Fibroblast of villous mesenchyme (primary cell): Measurements from ENCODE around the gene MPPED1. TPM values are rescaled to one million over a fixed set of nuclear protein-coding genes. Genes with fewer than 3 reads are reported as not detected.

Source experiments
- DNase-seq: peaks from one replicate; pipeline ENCODE4 v3.0.0-alpha.2; 2010; ENCODE audit warnings: low read depth
- H3K4me3 ChIP-seq: 2 replicates; pipeline ENCODE4 v1.5.1; 2011; ENCODE audit warnings: low read depth, mild to moderate bottlenecking, low read length
- total RNA-seq: library from RNA; depleted of rRNA; stranded (reverse); fragments of >200 nt; gene quantifications from 2 replicates; pipeline ENCODE4 v1.2.3, GENCODE V29; 2012
- TF ChIP-seq, protein P1 (sequence below): IDR thresholded peaks from 2 replicates; pipeline ENCODE4 v1.5.1; 2012; ENCODE audit warnings: low read depth, mild to moderate bottlenecking, low read length; ENCODE audit not compliant: insufficient read depth

Gene MPPED1
- total RNA-seq, 1 donor, result not detected

DNA sequence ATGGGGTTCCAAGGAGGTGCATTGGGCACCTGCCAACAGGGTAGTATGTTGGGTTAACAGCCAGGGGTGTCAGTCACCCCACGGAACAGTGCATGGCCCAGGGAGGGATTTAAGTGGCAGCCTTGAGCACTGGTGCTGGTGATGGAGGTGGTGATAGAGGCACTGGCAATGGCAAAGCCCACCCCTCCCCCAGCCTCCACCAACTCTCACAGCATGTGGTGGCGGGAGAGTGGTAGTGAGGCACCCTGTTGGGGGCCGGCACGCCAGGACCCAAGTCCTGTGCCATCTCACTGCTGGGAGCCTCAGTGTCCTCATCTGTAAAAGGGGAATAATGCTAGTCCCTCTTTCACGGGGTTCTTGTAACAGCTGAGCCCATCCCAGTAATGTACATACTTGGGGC is 81.5 kb downstream of the MPPED1 start:
- DNase-seq, result no peak
- TF ChIP-seq, protein P1, sequence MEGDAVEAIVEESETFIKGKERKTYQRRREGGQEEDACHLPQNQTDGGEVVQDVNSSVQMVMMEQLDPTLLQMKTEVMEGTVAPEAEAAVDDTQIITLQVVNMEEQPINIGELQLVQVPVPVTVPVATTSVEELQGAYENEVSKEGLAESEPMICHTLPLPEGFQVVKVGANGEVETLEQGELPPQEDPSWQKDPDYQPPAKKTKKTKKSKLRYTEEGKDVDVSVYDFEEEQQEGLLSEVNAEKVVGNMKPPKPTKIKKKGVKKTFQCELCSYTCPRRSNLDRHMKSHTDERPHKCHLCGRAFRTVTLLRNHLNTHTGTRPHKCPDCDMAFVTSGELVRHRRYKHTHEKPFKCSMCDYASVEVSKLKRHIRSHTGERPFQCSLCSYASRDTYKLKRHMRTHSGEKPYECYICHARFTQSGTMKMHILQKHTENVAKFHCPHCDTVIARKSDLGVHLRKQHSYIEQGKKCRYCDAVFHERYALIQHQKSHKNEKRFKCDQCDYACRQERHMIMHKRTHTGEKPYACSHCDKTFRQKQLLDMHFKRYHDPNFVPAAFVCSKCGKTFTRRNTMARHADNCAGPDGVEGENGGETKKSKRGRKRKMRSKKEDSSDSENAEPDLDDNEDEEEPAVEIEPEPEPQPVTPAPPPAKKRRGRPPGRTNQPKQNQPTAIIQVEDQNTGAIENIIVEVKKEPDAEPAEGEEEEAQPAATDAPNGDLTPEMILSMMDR, result no peak
- H3K4me3 ChIP-seq, result no peak overlapping the region

DNA sequence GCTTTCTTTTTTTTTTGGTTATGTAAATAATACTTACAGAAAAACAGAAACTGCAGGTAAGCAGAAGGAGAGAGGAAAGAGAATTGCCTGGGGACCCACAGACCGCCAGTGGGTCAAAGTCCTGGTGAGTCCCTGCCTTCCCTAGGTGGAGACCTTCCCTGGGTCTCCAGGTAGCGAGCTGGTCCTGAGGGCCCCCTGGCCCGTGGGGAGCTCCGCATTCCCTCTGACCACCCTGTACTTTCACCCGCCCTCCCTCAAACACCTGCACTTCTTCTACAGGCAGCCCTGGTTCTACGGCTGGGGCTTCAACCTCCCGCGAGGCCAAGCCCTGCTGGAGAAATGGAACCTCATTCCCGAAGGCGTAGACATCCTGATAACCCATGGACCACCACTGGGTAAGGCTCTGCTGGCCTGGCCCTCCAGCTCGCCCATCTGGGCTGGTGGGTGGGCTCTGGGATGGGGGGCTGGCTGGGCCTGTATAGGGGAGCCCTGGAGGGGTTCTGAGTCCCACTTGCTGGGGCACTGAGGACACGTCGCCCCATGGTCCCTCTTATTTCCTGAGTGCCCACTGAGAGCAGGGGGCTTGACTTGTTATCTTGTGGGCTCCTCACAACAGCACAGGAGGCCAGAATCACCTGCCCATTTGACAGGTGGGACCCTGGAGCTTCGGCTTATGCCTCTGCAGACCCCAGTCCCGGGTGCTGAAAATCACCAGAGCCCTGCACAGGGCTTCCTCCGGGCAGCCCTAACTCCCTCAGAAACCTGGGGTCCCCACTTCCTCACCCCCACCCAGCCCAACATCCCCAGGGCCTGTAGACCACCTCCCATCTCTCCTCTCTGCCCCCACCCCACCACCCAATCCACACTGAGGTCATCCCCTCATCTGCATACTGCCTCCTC is 86.4 kb downstream of the MPPED1 start:
- TF ChIP-seq, protein P1, result no peak
- H3K4me3 ChIP-seq, result no peak overlapping the region
- no peak for DNase-seq

DNA sequence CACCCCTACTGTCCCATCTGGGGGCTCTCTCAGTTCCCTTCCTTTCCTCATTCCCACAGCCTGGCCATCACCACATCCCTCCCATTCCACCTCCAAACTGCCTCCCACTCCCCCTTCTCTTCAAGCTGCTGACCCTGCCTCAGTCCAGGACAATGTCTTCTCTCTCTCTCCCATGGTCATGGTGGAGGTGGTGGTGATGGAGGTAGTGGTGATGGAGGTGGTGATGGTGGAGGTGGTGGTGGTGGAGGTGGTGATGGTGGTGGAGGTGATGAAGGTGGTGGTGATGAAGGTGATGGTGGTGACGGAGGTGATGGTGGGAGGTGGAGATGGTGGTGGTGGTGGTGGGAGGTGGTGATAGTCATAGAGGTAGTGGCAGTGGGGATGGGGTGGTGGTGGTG is 87.0 kb downstream of the MPPED1 start:
- TF ChIP-seq, protein P1, result no peak
- no peak overlapping the region for H3K4me3 ChIP-seq
- DNase-seq, result no peak

DNA sequence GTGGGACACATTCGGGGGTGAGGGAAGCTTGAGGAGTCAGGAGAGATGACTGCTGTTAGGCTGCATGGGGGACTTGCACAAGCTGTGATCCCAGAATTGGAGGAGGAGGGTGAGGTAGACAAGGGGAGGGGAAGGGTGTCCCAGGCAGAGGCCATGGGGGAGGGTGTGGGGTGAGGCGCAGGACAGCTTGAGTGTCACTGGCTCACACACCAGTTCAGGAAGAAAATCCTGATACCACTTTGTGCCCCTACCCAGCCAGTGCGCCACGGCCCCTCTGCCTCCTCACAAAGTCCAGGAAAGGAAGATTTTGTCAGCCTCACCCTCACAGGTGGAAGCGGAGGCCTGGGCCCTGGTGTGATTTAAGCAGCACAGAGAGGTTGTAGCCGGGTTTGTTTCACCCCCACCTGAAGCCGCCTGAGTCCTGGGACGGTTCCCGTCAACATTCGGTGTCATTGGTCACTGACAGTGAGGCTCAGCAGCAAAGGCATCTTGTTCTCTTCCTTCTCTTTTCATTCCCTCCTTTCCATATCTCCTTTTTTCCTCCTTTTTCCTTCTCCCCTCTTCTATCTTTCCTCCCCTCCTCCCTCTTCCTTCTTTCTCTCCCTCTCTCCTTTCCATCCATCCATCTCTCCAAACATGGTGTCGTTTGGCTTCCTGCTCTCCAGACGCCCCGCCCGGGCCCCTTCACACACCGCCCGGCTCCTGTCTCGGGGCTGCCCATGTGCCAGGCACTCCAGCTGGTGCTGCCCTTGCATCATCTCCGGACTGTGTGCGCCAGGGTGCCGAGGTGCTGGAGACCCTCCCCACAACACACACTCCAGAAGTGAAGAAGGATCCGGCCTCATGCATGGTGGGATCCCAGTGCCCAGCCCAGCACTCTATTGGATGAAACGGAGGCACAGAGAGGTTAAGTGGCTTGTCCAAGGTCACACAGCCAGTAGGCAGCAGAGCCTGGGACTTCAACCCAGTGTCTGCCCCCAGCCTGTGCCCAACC is 89.3 kb downstream of the MPPED1 start:
- no peak overlapping the region for H3K4me3 ChIP-seq
- DNase-seq, result no peak
- TF ChIP-seq, protein P1, result no peak

DNA sequence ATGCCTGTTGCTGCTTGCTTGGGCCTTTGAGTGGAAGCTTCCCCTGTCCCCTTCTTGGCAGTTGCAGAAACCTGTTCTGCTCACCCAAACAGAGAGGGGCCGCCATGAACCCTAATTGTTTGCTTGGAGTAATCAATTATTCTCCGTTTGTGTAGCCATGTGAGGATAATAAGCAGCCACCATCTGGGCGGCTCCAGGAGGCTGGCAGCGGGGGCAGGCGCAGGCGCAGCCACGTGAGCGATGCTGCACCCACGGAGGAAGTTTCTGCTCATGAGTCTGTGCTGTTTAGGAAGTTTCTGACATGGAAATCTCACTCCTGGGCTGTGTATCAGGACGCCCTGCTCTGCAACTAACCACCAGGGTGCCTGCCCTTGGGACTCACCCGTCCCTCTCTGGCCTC is 90.1 kb downstream of the MPPED1 start:
- TF ChIP-seq, protein P1, result no peak
- no peak for DNase-seq
- H3K4me3 ChIP-seq, result no peak overlapping the region

DNA sequence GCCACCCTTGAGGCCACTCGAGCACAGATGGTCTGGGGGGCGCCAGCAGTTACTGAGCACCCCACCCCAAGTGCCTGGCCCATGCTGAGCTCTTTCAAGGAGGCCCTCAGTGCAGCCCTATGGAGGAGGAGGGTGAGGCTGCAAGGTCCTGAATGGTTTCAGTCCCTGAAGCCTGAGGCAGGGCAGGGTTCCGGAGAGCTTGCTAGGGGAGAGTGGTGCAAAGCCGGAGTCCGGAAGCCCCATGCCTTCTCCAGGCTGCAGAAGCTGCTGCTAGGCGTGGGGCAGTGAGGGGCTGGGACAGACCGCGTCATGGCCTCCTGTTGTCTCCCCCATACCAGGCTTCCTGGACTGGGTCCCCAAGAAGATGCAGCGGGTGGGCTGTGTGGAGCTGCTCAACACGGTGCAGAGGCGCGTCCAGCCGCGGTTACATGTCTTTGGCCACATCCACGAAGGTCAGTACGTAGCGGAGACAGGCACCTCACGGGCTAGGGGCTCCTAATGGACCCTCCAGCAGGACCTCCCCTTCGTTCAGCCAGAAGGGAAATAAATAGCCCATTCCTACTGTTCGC is 90.6 kb downstream of the MPPED1 start:
- no peak overlapping the region for H3K4me3 ChIP-seq
- TF ChIP-seq, protein P1, result no peak

More for the DNA sequence above, 90.6 kb downstream of the MPPED1 start:
- no peak for DNase-seq
